Left ventricle myocardium inferior (tissue), 1 donor: ENCODE results near the gene PPP2R2B. TPM values are rescaled to one million over a fixed set of nuclear protein-coding genes. Genes with fewer than 3 reads are reported as not detected.

Experiments
- DNase-seq: peaks from one replicate; pipeline ENCODE4 v3.0.0-alpha.2; 2020
- H3K27ac ChIP-seq: fragments of 200-600 bp; replicated peaks from 2 replicates; pipeline ENCODE4 v1.8.0; 2021
- H3K27me3 ChIP-seq: fragments of 200-600 bp; 2 replicates; pipeline ENCODE4 v1.8.0; 2021; ENCODE audit warnings: low read depth
- H3K36me3 ChIP-seq: fragments of 200-600 bp; 2 replicates; pipeline ENCODE4 v1.8.0; 2021
- H3K4me1 ChIP-seq: fragments of 200-600 bp; 2 replicates; pipeline ENCODE4 v1.8.0; 2021
- H3K4me3 ChIP-seq: fragments of 200-600 bp; 2 replicates; pipeline ENCODE4 v1.8.0; 2021; ENCODE audit warnings: mild to moderate bottlenecking, moderate library complexity
- H3K9me3 ChIP-seq: fragments of 200-600 bp; replicated peaks from 2 replicates; pipeline ENCODE4 v1.8.0; 2021
- intact Hi-C: fragments of 100-400 bp; cut with micrococcal nuclease; formaldehyde crosslinking; loops from one replicate; pipeline ENCODE4 v1.11.0; 2022
- total RNA-seq: library from RNA; stranded (reverse); fragmentation: NEBNext Ultra II Directional; extraction: Animal tissue kit (Norgen Biotek cat#: 25700); gene quantifications from one replicate; pipeline ENCODE4 v1.2.1, GENCODE V29; 2021
- TF ChIP-seq, protein P1 (sequence below): fragments of 200-600 bp; IDR thresholded peaks from 2 replicates; pipeline ENCODE4 v1.8.0; 2021; ENCODE audit warnings: antibody characterized with exemption, mild to moderate bottlenecking, borderline replicate concordance
- donor health status: DM: no; HTN: yes; CAD: no; lungs with severe emphysema.

Gene PPP2R2B
- total RNA-seq, 1 donor from 2014 or later = 0.11 TPM

DNA sequence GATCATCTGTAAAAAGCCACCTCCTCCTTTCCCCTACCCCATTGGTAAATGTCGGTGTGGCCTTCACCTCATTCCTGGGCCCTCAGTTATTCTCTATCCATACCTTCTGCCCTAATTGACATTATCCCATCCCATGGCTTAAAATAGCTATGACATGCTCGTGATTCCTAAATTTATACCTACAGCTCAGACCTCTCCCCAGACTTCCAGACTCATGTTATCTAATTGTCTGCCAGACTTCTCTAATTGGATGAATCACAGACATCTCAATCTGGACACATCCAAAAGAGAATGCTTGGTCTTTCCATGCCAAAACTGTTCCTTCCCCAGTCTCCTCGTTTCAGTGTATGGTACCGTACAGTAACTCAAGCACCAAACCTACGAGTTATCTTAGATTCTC lies 249.6 kb downstream of the PPP2R2B start:
- Histone ChIP-seq H3K4me1 (no peaks in the 10 kb centered on the region), H3K36me3 (no peaks in the 10 kb centered on the region), H3K27ac (no peak overlapping the region), H3K27me3 (no peaks in the 10 kb centered on the region), H3K9me3 (peaks cover 2% of the 10 kb centered on the region), H3K4me3 (no peak overlapping the region)
- DNase-seq = no peak
- intact Hi-C loops = no loop called here
- TF ChIP-seq, protein P1, sequence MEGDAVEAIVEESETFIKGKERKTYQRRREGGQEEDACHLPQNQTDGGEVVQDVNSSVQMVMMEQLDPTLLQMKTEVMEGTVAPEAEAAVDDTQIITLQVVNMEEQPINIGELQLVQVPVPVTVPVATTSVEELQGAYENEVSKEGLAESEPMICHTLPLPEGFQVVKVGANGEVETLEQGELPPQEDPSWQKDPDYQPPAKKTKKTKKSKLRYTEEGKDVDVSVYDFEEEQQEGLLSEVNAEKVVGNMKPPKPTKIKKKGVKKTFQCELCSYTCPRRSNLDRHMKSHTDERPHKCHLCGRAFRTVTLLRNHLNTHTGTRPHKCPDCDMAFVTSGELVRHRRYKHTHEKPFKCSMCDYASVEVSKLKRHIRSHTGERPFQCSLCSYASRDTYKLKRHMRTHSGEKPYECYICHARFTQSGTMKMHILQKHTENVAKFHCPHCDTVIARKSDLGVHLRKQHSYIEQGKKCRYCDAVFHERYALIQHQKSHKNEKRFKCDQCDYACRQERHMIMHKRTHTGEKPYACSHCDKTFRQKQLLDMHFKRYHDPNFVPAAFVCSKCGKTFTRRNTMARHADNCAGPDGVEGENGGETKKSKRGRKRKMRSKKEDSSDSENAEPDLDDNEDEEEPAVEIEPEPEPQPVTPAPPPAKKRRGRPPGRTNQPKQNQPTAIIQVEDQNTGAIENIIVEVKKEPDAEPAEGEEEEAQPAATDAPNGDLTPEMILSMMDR = no peak

DNA sequence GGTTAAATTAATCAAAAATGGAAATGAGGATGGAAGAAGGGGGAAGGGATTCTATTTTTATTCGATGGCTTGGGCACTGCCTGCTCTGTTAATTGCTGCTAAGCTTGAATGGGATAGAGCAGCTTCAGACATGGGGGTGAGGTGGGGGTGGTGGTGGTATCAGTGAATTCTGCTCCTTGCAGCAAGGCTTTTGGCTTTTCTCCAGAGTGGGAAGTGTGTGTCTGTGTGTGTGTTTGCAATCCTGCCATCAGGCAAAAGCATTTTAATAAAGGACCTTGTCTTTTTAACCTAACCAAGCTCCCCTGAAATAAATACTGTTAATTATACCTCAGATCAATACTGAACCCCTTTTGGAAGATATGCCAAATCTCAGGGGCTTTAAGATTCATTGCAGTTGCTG lies 251.6 kb downstream of the PPP2R2B start:
- DNase-seq = no peak
- intact Hi-C loops = no loop called here
- TF ChIP-seq, protein P1 = no peak

DNA sequence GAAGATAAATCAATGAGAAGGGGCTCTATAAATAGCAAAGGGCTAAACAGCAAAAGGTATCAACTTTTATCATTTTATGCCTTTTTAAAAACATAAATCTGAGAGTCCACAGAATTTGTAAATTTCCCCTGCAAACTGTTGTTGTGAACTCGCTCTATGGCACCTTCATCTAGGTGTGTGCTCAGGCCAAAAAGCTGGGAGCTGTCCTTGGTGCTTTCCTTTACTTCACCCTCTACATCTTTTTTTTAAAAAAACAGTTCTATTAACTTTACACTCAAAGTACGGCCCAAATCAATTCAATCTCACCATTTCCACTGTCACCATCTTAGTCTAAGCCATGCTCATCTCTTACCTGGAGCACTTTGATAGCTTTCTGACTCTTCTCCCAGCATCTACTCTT lies 254.4 kb downstream of the PPP2R2B start:
- H3K27me3 ChIP-seq = no peaks in the 10 kb centered on the region
- DNase-seq = no peak

More for the DNA sequence above, 251.6 kb downstream of the PPP2R2B start:
- Histone ChIP-seq H3K9me3 (no peaks in the 10 kb centered on the region), H3K4me3 (no peak overlapping the region), H3K4me1 (no peaks in the 10 kb centered on the region), H3K27ac (no peak overlapping the region), H3K36me3 (no peaks in the 10 kb centered on the region), H3K27me3 (no peaks in the 10 kb centered on the region)

DNA sequence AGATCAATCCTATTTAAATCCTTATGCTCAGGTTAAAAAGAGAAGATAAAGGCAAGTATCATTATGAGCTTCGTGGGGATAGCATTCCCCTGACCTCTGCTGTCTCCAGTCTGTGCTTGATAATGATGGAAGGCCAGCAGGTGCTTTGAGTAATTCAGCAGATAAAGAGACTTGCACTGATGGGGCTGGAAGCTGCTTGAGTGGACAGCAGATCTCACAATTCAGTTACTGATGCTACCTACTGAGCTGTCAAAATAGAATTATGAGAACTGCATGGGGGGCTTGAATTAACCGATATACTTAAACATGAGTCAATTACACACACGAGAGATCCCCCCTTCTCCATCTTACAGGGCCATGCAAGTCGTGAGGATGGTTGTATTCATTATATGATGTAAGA lies 254.9 kb downstream of the PPP2R2B start:
- TF ChIP-seq, protein P1 = no peak
- intact Hi-C loops = no loop called here

More for the DNA sequence above, 254.4 kb downstream of the PPP2R2B start:
- Histone ChIP-seq H3K36me3 (no peaks in the 10 kb centered on the region), H3K4me3 (no peak overlapping the region), H3K27ac (no peak overlapping the region), H3K4me1 (no peaks in the 10 kb centered on the region), H3K9me3 (no peaks in the 10 kb centered on the region)
- TF ChIP-seq, protein P1 = no peak
- intact Hi-C loops = no loop called here

DNA sequence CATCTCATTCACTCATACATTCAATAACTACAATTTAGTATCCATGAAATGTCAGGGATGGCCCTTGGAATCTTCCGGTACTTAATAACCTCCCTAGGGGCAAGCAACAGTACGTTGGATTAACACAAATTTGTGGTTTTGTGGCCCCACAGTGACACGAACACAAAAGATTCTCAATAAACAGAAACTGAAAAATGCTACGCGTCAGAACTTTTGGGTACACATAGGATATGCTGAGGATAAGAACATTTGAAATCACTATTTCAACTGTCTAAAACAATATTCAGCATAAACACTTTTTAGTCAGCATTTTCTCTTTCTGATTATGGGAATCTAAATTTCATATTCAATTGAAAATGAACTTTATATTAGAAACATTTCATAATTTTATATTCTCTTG lies 255.5 kb downstream of the PPP2R2B start:
- no peaks in the 10 kb centered on the region for H3K9me3 ChIP-seq
- no peaks in the 10 kb centered on the region for H3K36me3 ChIP-seq
- no peaks in the 10 kb centered on the region for H3K27me3 ChIP-seq
- TF ChIP-seq, protein P1 = no peak
- H3K4me3 ChIP-seq = no peak overlapping the region
- intact Hi-C loops = no loop called here
- H3K4me1 ChIP-seq = no peaks in the 10 kb centered on the region
- no peak for DNase-seq
- no peak overlapping the region for H3K27ac ChIP-seq

More for the DNA sequence above, 254.9 kb downstream of the PPP2R2B start:
- no peak for DNase-seq
- no peak overlapping the region for H3K4me3 ChIP-seq
- no peaks in the 10 kb centered on the region for H3K4me1 ChIP-seq
- no peaks in the 10 kb centered on the region for H3K36me3 ChIP-seq
- no peak overlapping the region for H3K27ac ChIP-seq
- no peaks in the 10 kb centered on the region for H3K9me3 ChIP-seq
- H3K27me3 ChIP-seq = no peaks in the 10 kb centered on the region

DNA sequence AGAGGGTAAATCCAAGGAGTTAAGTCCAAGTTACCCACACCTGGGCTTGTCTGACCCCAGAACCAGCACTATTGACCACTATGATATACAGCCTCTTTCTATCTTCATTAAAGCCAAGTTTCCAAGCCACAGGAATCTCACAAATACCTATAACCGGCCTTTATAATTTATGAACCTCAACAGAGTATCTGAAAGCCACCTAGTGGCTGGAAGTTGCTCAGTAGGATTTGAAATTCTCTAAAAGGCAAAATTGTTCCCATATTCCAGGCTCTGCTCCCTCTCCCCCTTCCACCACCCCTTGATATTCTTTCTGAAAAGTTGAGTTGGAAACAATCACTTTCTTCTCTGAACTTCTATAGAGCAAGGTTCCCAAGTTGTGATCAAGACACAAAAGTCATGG lies 256.2 kb downstream of the PPP2R2B start:
- intact Hi-C loops = no loop called here
- H3K27ac ChIP-seq = no peak overlapping the region
- no peaks in the 10 kb centered on the region for H3K27me3 ChIP-seq
- H3K9me3 ChIP-seq = peaks cover 3% of the 10 kb centered on the region
- TF ChIP-seq, protein P1 = no peak
- H3K36me3 ChIP-seq = no peaks in the 10 kb centered on the region
- H3K4me1 ChIP-seq = no peaks in the 10 kb centered on the region
- no peak overlapping the region for H3K4me3 ChIP-seq
- no peak for DNase-seq
